NCI-H2107 (cell line): Measurements from ENCODE around the gene CDC42BPG.

Experiments used
- DNase-seq: peaks from one replicate; lab custom pipeline; 2025; lab: John Stamatoyannopoulos, UW

CDC42BPG gene, protein sequence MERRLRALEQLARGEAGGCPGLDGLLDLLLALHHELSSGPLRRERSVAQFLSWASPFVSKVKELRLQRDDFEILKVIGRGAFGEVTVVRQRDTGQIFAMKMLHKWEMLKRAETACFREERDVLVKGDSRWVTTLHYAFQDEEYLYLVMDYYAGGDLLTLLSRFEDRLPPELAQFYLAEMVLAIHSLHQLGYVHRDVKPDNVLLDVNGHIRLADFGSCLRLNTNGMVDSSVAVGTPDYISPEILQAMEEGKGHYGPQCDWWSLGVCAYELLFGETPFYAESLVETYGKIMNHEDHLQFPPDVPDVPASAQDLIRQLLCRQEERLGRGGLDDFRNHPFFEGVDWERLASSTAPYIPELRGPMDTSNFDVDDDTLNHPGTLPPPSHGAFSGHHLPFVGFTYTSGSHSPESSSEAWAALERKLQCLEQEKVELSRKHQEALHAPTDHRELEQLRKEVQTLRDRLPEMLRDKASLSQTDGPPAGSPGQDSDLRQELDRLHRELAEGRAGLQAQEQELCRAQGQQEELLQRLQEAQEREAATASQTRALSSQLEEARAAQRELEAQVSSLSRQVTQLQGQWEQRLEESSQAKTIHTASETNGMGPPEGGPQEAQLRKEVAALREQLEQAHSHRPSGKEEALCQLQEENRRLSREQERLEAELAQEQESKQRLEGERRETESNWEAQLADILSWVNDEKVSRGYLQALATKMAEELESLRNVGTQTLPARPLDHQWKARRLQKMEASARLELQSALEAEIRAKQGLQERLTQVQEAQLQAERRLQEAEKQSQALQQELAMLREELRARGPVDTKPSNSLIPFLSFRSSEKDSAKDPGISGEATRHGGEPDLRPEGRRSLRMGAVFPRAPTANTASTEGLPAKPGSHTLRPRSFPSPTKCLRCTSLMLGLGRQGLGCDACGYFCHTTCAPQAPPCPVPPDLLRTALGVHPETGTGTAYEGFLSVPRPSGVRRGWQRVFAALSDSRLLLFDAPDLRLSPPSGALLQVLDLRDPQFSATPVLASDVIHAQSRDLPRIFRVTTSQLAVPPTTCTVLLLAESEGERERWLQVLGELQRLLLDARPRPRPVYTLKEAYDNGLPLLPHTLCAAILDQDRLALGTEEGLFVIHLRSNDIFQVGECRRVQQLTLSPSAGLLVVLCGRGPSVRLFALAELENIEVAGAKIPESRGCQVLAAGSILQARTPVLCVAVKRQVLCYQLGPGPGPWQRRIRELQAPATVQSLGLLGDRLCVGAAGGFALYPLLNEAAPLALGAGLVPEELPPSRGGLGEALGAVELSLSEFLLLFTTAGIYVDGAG (N-terminal part only)

DNA sequence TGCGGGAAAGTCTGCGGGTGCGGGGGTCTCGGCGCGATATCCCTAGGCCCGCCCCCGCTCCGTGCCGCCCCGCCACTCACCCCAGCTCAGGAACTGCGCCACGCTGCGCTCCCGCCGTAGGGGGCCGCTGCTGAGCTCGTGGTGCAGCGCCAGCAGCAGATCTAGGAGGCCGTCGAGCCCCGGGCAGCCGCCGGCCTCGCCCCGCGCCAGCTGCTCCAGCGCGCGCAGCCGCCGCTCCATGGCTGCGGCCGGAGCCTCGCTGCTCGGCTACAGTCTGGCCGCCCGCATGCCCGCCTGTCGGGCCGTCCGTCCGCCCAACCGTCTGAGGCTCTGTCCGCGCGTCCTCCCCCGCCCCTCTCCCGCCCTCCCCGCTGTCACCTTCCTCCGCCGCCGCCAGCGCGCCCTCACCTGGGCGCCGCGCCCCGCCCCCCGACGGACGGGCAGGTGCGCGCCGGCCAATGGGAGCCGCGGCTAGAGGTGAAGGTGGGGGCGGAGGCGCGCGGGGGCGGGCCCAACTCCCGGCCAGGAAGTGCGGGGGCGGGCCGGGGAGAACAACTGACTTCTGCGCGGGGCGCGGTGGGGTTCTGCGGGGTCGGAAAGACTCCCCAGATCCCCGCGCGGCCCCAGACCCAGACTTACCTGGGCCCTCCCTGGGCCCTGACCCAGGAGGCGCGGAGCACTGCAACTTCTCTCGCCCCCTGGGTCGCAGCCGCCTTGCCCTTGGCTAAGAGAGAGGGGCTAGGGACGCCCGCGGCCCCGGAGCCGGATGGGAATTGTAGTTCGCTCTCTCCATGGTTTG lies at the start of gene CDC42BPG:
TSS of gene CDC42BPG (minus strand) at position 324 of the 799 bp plus-strand sequence. CDS start at position 240, 84 bp downstream.
- peak; percentile 79 for DNase-seq

DNA sequence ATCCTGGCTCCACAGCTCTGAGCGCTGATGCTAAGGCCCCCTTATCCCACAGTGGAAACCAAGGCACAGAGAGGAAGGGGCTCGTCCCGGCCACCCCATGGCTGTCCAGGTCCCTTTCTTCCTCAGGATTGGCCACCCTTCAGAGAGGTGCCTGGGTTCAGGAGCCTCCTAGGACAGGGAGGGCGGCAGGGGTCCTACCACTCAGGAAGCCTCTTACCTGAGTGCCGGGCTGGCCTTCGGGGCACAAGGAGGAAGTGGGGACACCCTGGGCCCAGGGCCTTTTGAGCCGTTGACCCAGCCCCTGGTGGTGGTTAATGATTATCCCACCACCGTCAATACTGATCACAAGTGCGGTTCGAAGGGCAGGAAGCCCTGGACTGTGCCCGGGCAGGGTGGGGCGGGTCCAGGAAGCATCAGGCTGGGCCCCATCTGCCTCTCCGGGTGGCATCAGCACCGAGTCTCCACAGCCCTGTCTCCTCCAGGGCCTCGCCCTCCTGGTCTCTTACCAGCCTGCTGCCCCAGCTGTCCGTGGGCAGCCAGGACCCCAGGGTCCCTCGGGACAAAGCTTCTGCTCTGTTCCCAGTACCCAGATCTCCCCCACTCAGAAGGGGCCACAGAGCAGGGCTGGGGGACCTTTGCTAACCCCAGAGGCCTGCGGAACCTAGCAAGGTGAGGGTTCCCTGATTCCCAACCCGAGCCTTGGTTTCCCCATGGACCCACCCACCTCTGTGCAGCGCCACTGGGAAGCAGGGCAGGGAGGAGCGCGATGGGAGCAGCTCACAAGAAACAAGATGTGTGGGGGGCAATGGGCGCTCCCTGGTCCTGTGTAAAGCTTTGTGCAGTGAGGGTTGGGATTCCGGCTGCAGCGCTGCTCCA lies 49.0 kb upstream of the CDC42BPG start:
- no peak for DNase-seq

DNA sequence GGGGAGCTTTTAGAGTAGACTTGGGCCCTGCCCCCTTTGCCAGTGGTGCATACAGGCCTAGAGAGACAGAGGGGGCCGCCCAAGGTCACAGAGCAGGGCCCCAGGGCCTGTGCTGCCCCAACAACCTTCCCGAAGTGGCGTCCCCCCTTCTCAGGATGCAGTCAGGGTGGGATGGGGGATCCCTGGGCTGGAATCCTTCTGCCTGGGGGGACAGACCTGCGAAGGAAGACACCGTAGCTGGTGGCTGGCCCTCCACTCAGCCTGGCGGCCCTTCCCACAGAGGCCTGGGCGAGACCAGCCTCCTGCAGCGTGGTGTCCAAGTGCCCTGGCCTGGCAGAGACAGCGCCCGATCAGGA lies 48.4 kb upstream of the CDC42BPG start:
- DNase-seq: no peak

DNA sequence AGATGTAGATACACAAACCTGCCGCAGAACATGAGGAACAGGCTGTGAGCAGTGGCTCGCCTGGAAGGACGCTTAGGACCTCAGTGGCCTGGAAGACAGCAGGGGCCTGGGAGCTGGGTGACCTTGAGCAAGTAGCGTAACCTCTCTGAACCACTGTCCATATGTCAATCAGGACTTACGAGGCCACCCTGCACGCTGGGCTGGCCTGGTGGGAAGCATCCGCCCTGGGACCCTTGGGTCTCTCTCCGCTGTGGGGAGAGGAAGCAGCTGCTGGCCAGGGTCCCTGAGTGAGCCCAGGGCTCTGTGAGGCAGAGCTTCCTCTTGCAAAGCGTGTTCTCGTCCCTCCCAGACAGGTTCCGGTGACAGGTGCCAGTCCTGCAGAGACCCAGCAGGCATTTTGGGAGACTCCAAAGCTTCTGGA lies 48.0 kb upstream of the CDC42BPG start:
- DNase-seq: no peak

DNA sequence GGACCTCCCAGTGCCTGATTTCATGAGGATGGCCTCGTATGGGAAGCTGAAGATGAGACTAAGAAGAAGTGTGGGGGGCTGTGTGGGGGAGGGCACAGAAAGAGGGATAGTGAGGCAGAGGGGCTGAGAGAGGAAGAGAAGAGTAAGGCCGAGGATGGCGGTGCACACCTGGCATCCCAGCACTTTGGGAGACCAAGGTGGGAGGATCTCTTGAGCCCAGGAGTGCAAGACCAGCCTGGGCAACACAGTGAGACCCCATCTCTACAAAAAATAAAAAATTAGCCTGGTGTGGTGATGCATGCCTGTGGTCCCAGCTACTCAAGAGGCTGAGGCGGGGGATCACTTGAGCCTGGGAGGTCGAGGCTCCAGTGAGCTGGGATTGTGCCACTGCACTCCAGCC lies 47.4 kb upstream of the CDC42BPG start:
- no peak for DNase-seq

DNA sequence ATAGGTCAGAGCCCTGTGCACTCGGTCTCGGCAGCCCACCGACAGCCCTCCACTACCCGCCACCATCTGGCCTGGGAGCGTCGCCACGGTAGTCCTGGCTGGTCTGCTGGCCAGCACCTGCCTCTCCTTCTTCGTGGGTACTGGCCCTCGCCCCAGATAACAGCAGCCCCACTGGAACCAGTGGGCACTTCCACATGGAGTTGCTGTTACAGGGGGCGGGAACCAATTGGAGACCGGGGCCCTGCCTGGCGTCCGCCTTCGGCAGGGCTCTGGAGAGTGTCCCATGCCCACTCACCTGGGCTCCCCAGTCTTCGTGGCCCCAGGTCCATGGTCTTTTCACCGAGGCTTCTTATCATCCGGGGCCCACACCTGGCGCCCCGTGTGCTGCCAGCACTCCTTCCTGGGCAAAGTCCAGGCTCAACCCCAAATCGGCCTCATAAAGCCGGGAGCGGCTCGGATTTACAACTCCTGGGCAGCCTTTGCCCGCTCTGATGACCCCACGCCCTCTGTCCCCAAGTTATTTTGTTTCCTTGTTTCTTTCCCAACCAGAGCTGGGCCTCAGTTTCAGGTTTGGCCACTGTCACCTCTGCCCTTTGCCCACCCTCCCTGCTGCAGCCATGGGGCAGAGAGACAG lies 46.9 kb upstream of the CDC42BPG start:
- no peak for DNase-seq

DNA sequence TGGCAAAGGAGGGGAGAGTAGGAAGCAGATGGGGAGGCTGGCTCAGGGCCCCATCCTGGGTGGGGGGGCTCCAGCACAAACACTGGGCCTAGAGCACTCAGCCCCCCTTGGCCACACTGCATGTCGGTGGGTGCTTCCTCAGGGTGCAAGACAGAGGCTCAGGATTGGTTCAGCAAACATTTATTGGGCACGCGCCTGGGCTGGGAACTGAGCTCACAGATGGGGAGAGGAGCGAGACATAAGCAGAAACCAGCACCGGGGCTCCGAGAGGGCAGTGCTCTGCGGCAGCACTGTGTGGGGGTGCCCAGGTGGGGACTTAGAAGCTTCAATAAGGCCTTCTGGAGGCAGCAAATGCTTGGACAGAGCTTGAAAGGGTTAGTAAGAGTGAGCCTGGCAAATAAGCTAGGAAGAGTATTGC lies 46.1 kb upstream of the CDC42BPG start:
- DNase-seq: no peak

DNA sequence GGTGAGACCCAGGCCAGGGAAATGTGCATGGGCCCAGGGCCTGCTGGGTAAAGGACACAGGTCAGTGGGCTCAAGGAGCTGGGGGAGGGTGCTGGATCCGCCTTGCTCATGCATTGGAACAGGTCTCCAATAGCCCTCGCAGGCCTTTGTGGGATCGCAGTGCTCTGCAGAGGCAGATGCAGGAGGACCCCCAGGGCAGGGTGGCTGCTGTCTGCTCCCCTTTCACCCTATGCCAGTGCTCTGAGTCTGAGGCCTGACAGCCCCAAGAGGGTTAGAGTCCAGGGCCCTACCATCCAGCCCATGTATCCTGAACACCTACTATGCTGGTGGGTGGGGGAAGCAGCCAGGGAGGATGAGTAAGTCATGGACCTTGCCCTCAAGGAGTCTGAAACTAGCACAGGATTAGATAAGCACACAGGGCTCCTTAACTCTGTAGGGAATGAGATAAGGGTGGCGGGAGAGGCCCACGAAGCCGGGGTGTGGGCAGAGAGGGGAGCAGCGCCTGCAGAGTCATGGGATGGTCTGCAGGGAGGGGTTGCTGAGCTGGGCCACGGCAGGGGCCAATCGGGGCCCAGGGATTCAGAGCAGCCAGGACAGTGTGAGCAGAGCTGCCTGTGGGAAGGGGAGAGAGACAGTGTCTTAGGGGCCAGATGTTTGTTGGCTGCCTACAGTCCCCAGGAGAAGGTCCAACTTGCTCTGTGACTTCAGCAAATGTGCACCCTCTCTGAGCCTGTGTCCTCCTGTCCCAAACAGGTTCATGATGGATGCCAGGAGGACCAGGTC lies 44.5 kb upstream of the CDC42BPG start:
- no peak for DNase-seq

DNA sequence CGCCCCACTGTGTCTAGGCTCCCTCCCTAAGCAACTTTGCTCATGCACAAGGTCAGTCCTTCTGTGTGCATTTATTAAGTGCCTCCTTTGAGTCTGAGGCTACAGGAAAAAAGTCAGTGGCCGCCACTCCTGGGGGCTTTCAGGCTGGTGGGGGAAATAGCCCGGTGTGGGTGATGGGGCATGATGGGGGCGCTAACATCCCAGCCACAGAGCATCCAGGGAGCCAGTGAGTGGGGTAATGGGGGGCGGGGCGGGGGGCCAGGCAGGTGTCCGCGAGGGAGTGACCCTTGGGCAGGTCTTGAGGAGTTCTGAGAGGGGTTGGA lies 43.9 kb upstream of the CDC42BPG start:
- DNase-seq: no peak

DNA sequence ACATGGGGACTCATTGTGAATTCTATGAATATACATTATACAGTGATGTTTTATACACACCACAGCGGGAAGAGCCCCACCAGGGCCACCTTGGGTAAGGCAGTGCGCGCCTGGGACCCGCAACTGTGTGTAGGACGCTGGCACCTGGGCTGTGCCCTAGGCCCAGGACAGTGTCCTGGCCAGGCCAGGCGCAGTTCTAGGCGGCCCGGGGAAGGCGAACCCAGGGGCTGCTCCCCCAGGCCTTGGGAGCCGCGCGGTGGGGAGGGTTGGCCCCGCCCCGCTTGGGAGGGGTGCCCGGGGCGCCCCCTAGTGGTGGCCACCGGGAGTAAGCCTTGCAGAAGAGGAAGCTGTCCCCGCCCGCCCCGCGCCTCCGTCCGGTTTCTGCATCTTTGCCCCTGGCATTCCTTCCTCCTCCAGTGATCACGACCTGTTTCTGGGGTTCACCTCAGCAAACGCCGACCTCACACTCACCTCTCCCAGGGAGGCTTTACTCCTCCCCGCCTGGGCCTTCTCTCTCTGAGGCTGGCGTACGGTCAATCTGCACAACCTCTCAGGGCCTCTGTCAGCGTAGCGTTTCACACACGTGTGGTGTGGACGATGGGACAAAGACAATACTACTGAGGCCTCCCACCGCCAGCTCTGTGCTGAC lies 43.4 kb upstream of the CDC42BPG start:
- DNase-seq: peak; percentile 21

DNA sequence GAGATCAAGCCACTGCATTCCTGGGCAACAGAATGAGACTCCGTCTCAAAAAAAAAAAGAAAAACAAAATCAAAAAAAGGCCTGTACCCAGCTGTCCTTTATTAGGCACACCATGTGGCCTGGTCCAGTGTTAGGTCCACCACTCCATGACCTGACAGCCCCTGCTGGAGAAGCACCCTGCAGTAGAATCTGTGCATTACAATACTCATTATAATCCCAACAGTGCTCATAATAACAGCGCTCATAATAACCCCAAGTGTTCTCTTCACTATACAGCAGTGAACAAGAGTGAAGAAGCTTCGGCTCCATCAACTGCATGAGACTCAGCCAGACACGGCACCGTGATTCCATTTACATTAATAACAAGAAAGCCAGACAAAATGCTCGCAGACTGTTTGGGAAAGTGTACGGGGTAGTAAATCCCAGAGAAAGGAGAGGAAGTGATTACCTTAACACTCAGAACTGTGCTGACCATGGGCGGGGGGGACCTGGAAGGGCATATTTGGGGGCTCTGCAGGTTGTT lies 42.8 kb upstream of the CDC42BPG start:
- no peak for DNase-seq

DNA sequence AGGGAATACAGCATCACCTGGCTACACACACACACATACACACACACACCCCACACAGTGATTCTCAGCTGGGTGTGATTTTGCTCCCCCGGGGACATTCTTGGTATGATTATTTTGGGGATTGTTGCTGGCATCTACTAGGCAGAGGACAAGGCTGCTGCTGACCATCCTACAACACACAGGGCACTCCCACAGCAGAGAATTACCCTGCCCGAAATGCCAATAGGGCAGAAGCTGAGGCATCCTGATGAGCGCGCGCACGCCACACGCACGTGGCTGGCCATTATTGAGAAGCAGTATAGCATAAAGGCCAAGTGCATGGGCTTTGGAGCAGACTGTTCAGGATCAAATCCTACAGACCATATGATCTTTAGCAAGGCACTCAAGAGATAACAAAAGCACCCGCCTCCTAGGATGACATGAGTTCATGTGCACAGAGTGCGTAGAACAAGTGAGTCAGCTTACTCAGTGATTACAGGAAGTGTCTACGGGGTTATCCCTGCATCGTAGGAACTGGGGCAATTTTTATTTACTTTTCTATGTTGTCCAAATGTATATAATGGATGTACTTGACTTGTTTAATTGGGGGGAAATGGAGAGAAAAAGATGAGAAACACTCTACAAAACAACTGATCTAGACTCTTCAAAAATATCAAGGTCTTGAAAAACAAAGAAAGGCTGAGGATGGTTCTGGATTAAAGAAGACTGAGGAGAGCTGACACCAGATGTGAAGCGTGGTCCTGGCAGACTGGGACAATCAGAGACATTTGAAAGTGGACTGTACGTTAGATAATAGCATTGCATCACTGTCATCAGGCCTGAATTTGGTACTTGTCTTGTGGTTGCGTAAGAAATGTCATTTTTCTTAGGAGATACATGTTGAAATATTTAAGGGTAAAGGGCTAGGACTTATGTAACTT lies 41.2 kb upstream of the CDC42BPG start:
- DNase-seq: no peak

DNA sequence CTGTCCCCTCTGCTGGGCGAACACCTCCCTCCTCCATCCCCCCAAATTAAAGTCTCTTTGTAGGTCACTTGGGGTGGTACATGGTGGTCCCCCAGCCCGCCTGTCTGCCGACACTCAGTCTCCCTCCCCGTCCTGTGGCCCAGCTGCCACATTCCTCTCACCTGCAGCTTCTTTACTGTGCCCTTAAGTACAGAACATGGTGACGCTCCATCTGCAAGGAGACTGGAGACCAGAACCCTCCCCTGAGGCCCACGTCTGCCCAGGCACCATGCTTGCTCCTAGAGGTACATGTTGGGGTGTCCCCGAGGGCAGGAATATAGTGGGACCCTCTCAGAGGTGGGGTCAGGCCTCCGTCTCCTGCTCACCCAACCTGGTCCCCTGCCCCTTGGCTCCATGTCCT lies 39.6 kb upstream of the CDC42BPG start:
- no peak for DNase-seq

DNA sequence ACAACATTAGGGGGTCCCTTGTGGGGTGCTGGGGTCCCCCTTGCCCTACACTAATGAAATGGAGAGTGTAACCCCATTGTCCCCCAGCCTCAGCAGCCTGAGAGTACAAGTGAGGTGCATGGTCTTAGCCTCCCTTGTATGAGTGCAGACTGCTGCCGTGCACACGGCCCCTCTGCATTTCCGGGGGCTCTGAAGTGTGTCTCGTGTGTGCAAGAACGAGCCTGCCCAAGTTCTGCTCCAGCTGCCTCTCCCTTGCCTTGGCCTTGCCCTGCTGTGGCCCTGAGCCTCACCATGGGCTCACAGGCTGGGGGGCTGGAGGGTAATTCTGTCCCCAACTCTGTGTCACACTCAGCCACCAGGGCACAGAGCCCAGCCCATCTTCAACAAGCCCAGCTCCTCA lies 39.1 kb upstream of the CDC42BPG start:
- DNase-seq: no peak

DNA sequence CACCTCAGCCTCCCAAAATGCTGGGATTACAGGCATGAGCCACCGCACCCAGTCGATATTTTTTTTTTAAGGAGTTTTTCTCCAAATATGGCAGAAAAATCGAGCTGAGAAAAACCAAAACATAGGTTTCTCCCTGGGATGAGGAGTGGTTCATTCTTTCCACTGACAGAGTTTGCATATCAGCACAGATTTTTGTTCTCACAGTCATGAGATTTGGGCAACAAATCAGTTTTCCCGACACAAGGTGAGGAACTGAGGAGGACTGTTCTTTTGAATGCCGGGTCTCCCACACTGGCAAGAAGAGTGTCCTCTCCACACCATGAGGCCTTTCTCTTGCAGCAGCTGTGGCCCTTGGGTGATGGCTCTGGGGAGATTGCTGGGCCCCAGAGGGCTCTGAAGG lies 37.8 kb upstream of the CDC42BPG start:
- no peak for DNase-seq

DNA sequence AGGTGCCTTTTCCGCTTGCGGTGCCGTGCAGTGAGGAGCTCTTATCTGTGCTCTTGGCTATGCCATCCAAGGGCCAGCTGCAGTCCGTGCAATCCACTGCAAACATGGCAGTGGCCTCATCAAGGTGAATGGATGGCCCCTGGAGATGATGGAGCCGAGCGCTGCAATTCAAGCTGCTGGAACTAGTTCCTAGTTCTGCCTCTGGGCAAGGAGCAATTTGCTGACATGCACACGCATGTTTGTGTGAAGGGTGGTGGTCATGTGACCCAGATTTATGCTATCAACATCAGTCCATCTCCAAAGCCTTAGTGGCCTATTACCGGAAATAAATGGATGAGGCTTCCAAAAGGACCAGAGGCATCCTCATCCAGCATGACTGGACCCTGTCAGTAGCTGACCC lies 37.0 kb upstream of the CDC42BPG start:
- DNase-seq: no peak

DNA sequence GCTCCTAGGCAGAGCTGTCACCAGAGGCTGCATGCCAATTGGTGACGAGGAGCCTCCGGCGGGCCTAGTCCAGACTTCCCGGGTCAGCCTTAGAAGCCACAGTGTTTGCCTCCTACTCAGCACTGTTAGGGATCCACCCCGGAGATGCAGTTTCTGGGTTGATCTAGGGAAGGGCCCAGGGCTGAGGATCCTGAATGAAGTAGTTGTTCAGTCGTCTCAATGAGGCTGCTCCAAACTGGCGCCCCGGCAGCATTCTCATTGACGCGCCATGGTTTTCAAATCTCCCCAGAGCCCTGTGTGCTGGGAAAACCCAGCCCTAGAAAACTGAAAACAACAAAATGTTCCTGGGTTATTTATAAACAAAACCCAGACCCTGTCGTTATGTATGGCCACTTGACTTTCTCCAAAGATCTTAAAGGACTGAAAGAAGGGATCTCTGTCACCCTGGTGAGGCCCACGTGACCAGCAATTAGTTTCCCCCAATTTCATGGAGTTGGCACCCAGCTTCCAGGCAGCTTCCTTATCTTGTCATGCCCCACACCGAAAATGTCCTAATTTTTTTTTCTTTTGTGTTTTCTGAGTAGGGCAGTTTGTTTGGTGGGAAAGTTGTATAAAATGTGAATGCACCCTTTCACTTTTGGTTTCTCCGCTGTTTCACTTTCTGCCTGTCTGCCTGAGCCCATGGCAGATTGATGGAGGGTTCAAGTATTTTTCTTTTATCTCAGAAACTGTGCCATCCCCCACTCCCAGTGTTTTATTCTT lies 36.0 kb upstream of the CDC42BPG start:
- DNase-seq: no peak
